Aorta (tissue), 5 donors: Measurements from ENCODE around the gene PCDHB3. TPM values are rescaled to one million over a fixed set of nuclear protein-coding genes. Genes with fewer than 3 reads are reported as not detected.
"Not testable (repeated sequence)": the region's sequence is repeated elsewhere in the genome, so short reads cannot be mapped to it uniquely, and the experiment has no call there.

Source experiments
- ATAC-seq: fragments of 200-7000 bp; cut with Tn5 transposase; one replicate; pipeline ENCODE4 v1.9.1; 2022; ENCODE audit warnings: moderate library complexity; ENCODE audit not compliant: low FRiP score
- DNase-seq, 2 donors: peaks; one replicate each; pipeline ENCODE4 v3.0.0-alpha.2; 2020
- H3K27ac ChIP-seq, 2 donors: one replicate each; pipeline ENCODE4 v1.5.1; 2013; ENCODE audit warnings: low read length in 2 of 2, mild to moderate bottlenecking in 2 of 2, moderate library complexity in 2 of 2, control low read depth in 1 of 2, inconsistent platforms in 1 of 2, low read depth in 1 of 2
- H3K27me3 ChIP-seq, 2 donors: one replicate each; pipeline ENCODE4 v1.6.1; 2013; ENCODE audit warnings: control low read depth in 1 of 2, low read length in 1 of 2, mild to moderate bottlenecking in 1 of 2, moderate library complexity in 1 of 2; ENCODE audit not compliant: insufficient read depth in 2 of 2, control insufficient read depth in 1 of 2
- H3K36me3 ChIP-seq, 2 donors: one replicate each; pipeline ENCODE4 v1.6.1; 2013; ENCODE audit warnings: control low read depth in 1 of 2, low read length in 1 of 2, mild to moderate bottlenecking in 1 of 2; ENCODE audit not compliant: insufficient read depth in 2 of 2, control insufficient read depth in 1 of 2
- H3K4me1 ChIP-seq, 2 donors: one replicate each; pipeline ENCODE4 v1.6.1; 2013; ENCODE audit warnings: low read length in 2 of 2, control low read depth in 1 of 2, mild to moderate bottlenecking in 1 of 2, moderate library complexity in 1 of 2; ENCODE audit not compliant: insufficient read depth in 2 of 2, control insufficient read depth in 1 of 2
- H3K4me3 ChIP-seq, 2 donors: one replicate each; pipeline ENCODE4 v1.5.1; 2013; ENCODE audit warnings: low read length in 2 of 2, control low read depth in 1 of 2, mild to moderate bottlenecking in 1 of 2
- H3K9me3 ChIP-seq: one replicate; pipeline ENCODE4 v1.6.1; 2013; ENCODE audit warnings: mild to moderate bottlenecking, low read length; ENCODE audit not compliant: control insufficient read depth
- WGBS, 2 donors: extraction: QIAGEN DNeasy Blood & Tissue Kit; methylation state at CpG; one replicate each; pipeline ENCODE4 v1.1.7; 2013; 5-methylcytosine and 5-hydroxymethylcytosine counted together
- intact Hi-C, 2 donors: fragments of 100-400 bp; cut with DNase I; formaldehyde crosslinking; loops; one replicate each; pipeline versions ENCODE4 v1.14.2 to v1.15.0; 2022
- polyA plus RNA-seq, 2 donors: library from polyadenylated mRNA; stranded (reverse); fragments of 200-250 nt; gene quantifications; one replicate each; pipeline ENCODE4 v1.2.3, GENCODE V29; 2013
- total RNA-seq, 2 donors: library from RNA; stranded (reverse); fragmentation: NEBNext Ultra II Directional; extraction: Animal tissue kit (Norgen Biotek cat#: 25700); gene quantifications; one replicate each; pipeline ENCODE4 v1.2.1, GENCODE V29; 2021
- donor health status: healthy with polysubstance abuse.
- donor health status: Bipolar disorder and iron deficiency.
- donor health status: DM: no; HTN: no; CAD: no.
- donor health status: DM: no; HTN: no; CAD: no.
- donor health status: DM: yes; HTN: yes; CAD: no.

The PCDHB3 gene
- total and polyA plus RNA-seq, 4 donors, result 0.25 to 2.9 (median 1.6) TPM

DNA sequence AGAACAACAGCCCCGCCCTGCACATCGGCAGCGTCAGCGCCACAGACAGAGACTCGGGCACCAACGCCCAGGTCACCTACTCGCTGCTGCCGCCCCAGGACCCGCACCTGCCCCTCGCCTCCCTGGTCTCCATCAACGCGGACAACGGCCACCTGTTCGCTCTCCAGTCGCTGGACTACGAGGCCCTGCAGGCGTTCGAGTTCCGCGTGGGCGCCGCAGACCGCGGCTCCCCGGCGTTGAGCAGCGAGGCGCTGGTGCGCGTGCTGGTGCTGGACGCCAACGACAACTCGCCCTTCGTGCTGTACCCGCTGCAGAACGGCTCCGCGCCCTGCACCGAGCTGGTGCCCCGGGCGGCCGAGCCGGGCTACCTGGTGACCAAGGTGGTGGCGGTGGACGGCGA is 4.1 kb upstream of the PCDHB3 start:
- H3K4me1 ChIP-seq, H3K27me3 ChIP-seq, intact Hi-C loops, H3K4me3 ChIP-seq, H3K36me3 ChIP-seq, ATAC-seq, DNase-seq, H3K27ac ChIP-seq: not testable (repeated sequence)
- WGBS, 2 donors, result 32% methylated on average over 24 to 32 of the region's 46 CpGs
- H3K9me3 ChIP-seq, result peaks cover 19% of the 10 kb centered on the region

GRCh38 chr5:141096586-141096985 is 3.7 kb upstream of the PCDHB3 start:
- ATAC-seq, H3K4me1 ChIP-seq, H3K27me3 ChIP-seq, H3K4me3 ChIP-seq, H3K27ac ChIP-seq, intact Hi-C loops, DNase-seq, H3K36me3 ChIP-seq: not testable (repeated sequence)
- 23 to 25% methylated on average over 9 to 36 of the region's 38 CpGs for WGBS, 2 donors
- H3K9me3 ChIP-seq, result peaks cover 19% of the 10 kb centered on the region

DNA sequence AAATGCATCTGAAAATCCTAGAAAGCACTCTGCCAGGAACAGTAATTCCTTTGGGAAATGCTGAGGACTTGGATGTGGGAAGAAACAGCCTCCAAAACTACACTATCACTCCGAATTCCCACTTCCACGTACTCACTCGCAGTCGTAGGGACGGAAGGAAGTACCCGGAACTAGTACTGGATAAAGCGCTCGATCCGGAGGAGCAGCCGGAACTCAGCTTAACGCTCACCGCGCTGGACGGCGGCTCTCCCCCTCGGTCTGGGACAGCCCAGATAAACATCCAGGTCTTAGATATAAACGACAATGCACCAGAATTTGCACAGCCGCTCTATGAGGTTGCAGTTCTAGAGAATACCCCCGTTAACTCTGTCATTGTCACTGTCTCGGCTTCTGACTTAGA is 786 bp downstream of the PCDHB3 start:
- Histone ChIP-seq H3K27me3 (no peaks in the 10 kb centered on the region), H3K36me3 (no peaks in the 10 kb centered on the region), H3K4me3 (peak overlapping the region in 1 of 2 donors; percentile 11), H3K27ac (no peak overlapping the region), H3K4me1 (no peaks in the 10 kb centered on the region), H3K9me3 (peaks cover 11% of the 10 kb centered on the region)
- DNase-seq, result no peak
- 28 to 33% methylated on average over 20 of the region's 20 CpGs for WGBS, 2 donors
- no peak for ATAC-seq
- intact Hi-C loops, result no loop called here

GRCh38 chr5:141102070-141102469 is 1.8 kb downstream of the PCDHB3 start:
- H3K4me3 ChIP-seq, H3K4me1 ChIP-seq, DNase-seq, ATAC-seq, H3K27me3 ChIP-seq, intact Hi-C loops, H3K36me3 ChIP-seq, H3K27ac ChIP-seq: not testable (repeated sequence)
- H3K9me3 ChIP-seq, result peaks cover 11% of the 10 kb centered on the region
- 27 to 35% methylated on average over 23 to 39 of the region's 39 CpGs for WGBS, 2 donors

- DNase-seq, intact Hi-C loops, H3K27me3 ChIP-seq, H3K4me1 ChIP-seq, H3K27ac ChIP-seq, H3K4me3 ChIP-seq, ATAC-seq, H3K36me3 ChIP-seq: not testable (repeated sequence)
- H3K9me3 ChIP-seq, result peaks cover 11% of the 10 kb centered on the region
- WGBS, 2 donors, result 21 to 34% methylated on average over 17 to 36 of the region's 38 CpGs
These were observed 2.2 kb downstream of the PCDHB3 start for GRCh38 chr5:141102471-141102870.

DNA sequence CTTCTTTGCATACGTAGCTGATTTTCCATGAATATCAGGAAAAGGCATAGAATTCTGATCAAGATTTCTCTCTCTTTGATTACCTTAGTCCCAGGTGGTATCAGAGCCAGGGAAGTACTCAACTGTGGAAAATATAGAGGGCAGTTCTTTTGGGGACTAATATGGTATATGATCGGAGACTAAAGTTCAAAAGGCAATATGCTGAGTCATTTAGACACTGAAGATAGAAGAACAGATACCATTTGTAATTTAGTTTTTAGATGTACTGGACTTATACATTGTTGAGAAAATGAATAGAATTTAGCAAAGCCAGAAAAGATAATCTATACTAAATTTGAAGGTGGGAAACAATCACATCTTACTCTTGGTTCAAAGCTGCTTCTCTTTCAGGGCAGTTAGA is 5.1 kb downstream of the PCDHB3 start:
- Histone ChIP-seq H3K36me3 (no peaks in the 10 kb centered on the region), H3K4me3 (no peak overlapping the region), H3K27me3 (no peaks in the 10 kb centered on the region), H3K9me3 (peaks cover 14% of the 10 kb centered on the region), H3K27ac (no peak overlapping the region), H3K4me1 (no peaks in the 10 kb centered on the region)
- ATAC-seq (no peak), DNase-seq (no peak)
- intact Hi-C loops, result no loop called here
- 61 to 88% methylated on average over 2 of the region's 2 CpGs for WGBS, 2 donors

DNA sequence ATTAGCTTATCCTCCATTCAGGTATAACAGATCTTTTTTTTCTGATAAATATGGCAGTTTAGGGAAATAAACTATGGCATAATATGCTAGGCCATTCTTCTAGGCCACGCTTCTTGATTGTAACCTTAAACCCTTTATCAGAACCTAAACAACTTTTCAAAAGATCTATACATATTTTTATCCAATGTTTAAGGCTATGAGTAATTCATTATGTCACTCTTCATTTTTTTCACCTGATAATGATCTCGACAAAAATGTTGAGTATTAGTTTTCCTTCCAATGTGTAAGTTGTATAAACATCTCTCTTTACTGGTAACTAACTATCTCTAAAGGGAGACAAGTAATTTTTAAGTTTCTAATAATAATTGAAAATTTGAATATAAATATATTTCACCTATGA is 19.0 kb downstream of the PCDHB3 start:
- Histone ChIP-seq H3K27me3 (no peaks in the 10 kb centered on the region), H3K4me3 (no peak overlapping the region), H3K36me3 (no peaks in the 10 kb centered on the region), H3K27ac (no peak overlapping the region), H3K4me1 (no peaks in the 10 kb centered on the region), H3K9me3 (peaks cover 11% of the 10 kb centered on the region)
- no peak for DNase-seq
- 21 to 39% methylated on average over 2 of the region's 2 CpGs for WGBS, 2 donors
- intact Hi-C loops, result no loop called here
- ATAC-seq, result no peak

DNA sequence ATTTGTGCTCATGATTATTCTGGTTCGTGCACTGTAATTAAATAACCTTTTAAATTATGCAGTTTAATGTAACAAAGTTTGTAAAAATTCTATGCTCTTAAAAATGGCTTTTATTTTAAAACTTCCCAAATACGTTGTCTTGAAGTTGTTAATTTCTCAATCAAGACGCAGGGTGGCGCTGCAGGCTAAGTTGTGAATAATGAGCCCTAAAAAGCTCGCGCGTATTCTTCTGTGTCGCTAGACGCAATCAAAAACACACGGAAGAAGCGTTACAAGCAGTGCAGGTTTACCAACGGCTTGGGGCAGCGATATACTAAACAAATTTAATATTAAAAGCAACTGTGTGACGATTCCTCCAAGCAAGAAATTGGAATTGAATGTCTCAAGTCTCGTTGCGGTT is 21.3 kb downstream of the PCDHB3 start, which contains the start of gene PCDHB4:
PCDHB4 (plus strand) TSS at position 256 of the 400 bp plus-strand sequence. CDS start 181 bp downstream, outside the sequence.
- WGBS, 2 donors, result 10 to 14% methylated on average over 16 of the region's 16 CpGs
- no peaks in the 10 kb centered on the region for H3K27me3 ChIP-seq
- intact Hi-C loops, result no loop called here
- H3K9me3 ChIP-seq, result peaks cover 11% of the 10 kb centered on the region
- no peak for ATAC-seq
- DNase-seq, result no peak
- peak within 1 kb of the TSS; percentile 8 to 16 for H3K4me3 ChIP-seq
- no peaks in the 10 kb centered on the region for H3K4me1 ChIP-seq
- no peaks in the 10 kb centered on the region for H3K36me3 ChIP-seq
- H3K27ac ChIP-seq, result no peak within 1 kb of the TSS

DNA sequence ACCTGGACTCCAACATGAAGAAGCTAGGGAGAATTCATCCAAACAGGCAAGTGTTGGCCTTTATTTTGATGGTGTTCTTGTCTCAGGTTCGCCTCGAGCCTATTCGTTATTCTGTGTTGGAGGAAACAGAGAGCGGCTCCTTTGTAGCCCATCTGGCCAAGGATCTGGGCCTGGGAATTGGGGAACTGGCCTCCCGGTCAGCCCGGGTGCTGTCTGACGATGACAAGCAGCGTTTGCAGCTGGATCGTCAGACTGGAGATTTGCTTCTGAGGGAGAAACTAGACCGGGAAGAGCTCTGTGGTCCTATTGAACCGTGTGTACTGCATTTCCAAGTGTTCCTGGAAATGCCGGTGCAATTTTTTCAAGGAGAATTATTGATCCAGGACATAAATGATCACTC is 21.7 kb downstream of the PCDHB3 start:
- Histone ChIP-seq H3K9me3 (peaks cover 9% of the 10 kb centered on the region), H3K4me3 (peak overlapping the region; percentile 3 to 16), H3K36me3 (no peaks in the 10 kb centered on the region), H3K27ac (no peak overlapping the region), H3K4me1 (no peaks in the 10 kb centered on the region), H3K27me3 (no peaks in the 10 kb centered on the region)
- intact Hi-C loops, result no loop called here
- DNase-seq (no peak), ATAC-seq (no peak)
- WGBS, 2 donors, result 31 to 34% methylated on average over 12 of the region's 12 CpGs
